Fibroblast of skin of back (primary cell): ENCODE data around the gene COL26A1.
"Not testable (repeated sequence)": the region's sequence is repeated elsewhere in the genome, so short reads cannot be mapped to it uniquely, and the experiment has no call there.

ENCODE experiments used
- DNase-seq: peaks from one replicate; pipeline ENCODE4 v3.0.0-alpha.2; 2013

Gene COL26A1

GRCh38 chr7:101402835-101403234 lies 40.2 kb downstream of the COL26A1 start:
- DNase-seq = no peak

GRCh38 chr7:101405474-101406067 lies 42.9 kb downstream of the COL26A1 start:
- DNase-seq = no peak

- peak; percentile 44 for DNase-seq
These were observed 48.2 kb downstream of the COL26A1 start for GRCh38 chr7:101410743-101411507.

- peak; percentile 12 for DNase-seq
These were observed 48.8 kb downstream of the COL26A1 start for GRCh38 chr7:101411508-101411874.

GRCh38 chr7:101412976-101413375 lies 50.3 kb downstream of the COL26A1 start:
- no peak for DNase-seq

- no peak for DNase-seq
These were observed 56.0 kb downstream of the COL26A1 start for GRCh38 chr7:101418694-101419093.

- DNase-seq = no peak
These were observed 57.2 kb downstream of the COL26A1 start for GRCh38 chr7:101419831-101420230.

GRCh38 chr7:101420436-101420835 lies 57.8 kb downstream of the COL26A1 start:
- no peak for DNase-seq

GRCh38 chr7:101422356-101423195 lies 59.9 kb downstream of the COL26A1 start:
- no peak for DNase-seq

- DNase-seq = no peak
These were observed 63.8 kb downstream of the COL26A1 start for GRCh38 chr7:101426303-101427011.

GRCh38 chr7:101428093-101428866 lies 65.6 kb downstream of the COL26A1 start:
- DNase-seq = no peak

- DNase-seq = no peak
These were observed 69.6 kb downstream of the COL26A1 start for GRCh38 chr7:101432316-101432715.

GRCh38 chr7:101433688-101434087 lies 71.0 kb downstream of the COL26A1 start:
- DNase-seq = no peak

- DNase-seq = not testable (repeated sequence)
These were observed 71.5 kb downstream of the COL26A1 start for GRCh38 chr7:101434155-101434554.

GRCh38 chr7:101435461-101436220 lies 73.0 kb downstream of the COL26A1 start:
- no peak for DNase-seq

- no peak for DNase-seq
These were observed 73.6 kb downstream of the COL26A1 start for GRCh38 chr7:101436221-101436735.

GRCh38 chr7:101436857-101437576 lies 74.3 kb downstream of the COL26A1 start:
- no peak for DNase-seq

GRCh38 chr7:101441890-101442289 lies 79.2 kb downstream of the COL26A1 start:
- DNase-seq = no peak

GRCh38 chr7:101442426-101443070 lies 79.9 kb downstream of the COL26A1 start:
- no peak for DNase-seq

- DNase-seq = no peak
These were observed 87.4 kb downstream of the COL26A1 start for GRCh38 chr7:101450064-101450463.
